GM12865 (cell line): ENCODE data around the gene CUX1.

Source experiments
- DNase-seq: peaks from one replicate; pipeline ENCODE4 v3.0.0; 2010; ENCODE audit warnings: low read depth
- H3K4me3 ChIP-seq: 2 replicates; pipeline ENCODE4 v1.5.1; 2011; ENCODE audit warnings: mild to moderate bottlenecking, low read depth, low read length, control low read depth
- TF ChIP-seq, protein P1 (sequence below): IDR thresholded peaks from 2 replicates; pipeline ENCODE4 v1.5.1; 2011; ENCODE audit warnings: low read length, control low read depth, low read depth, inconsistent platforms; ENCODE audit not compliant: insufficient read depth; ENCODE audit errors: missing control alignments

The CUX1 gene

DNA sequence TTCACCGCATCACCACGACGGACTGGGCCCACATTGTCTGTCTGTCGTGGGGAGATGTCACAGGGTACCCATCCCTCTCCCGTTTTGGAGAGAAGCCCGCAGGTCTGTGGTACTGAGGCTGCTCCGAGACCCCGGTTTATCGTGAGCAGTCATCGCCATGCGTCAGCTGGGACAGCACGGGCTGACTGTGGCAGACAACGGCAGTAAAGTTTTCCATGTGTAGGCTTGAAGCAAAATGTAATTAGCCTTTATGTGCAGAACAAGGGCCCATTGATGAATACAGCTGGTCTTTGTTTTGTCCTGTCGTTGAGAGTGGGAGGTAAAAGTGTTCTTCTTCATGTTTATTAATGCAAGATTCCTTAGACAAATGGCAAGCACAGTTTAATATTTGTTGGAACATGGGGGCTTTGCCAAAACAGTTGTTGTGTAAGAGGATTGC lies 301.8 kb downstream of the CUX1 start:
- H3K4me3 ChIP-seq, result no peak overlapping the region
- TF ChIP-seq, protein P1, sequence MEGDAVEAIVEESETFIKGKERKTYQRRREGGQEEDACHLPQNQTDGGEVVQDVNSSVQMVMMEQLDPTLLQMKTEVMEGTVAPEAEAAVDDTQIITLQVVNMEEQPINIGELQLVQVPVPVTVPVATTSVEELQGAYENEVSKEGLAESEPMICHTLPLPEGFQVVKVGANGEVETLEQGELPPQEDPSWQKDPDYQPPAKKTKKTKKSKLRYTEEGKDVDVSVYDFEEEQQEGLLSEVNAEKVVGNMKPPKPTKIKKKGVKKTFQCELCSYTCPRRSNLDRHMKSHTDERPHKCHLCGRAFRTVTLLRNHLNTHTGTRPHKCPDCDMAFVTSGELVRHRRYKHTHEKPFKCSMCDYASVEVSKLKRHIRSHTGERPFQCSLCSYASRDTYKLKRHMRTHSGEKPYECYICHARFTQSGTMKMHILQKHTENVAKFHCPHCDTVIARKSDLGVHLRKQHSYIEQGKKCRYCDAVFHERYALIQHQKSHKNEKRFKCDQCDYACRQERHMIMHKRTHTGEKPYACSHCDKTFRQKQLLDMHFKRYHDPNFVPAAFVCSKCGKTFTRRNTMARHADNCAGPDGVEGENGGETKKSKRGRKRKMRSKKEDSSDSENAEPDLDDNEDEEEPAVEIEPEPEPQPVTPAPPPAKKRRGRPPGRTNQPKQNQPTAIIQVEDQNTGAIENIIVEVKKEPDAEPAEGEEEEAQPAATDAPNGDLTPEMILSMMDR, result no peak
- DNase-seq, result no peak

DNA sequence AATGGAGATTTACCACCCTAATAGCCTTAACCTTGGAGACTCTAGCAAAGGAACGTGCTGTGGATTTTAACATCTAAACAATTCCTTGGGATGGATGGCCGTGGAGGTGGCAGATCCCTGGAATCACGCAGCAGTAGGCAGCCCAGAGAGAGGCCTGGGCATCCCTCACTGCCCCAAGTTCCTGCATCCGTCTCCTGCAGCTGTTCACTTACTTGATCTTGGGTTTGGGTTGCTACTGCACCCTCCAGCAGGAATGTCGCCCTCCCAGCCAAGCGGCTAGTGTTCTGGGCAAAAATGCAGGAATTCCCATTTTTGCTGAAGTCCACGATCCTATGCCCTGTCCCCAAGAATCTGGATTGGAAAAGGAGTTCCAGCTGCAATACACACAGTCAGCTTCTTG lies 302.5 kb downstream of the CUX1 start:
- no peak for DNase-seq
- H3K4me3 ChIP-seq, result no peak overlapping the region
- TF ChIP-seq, protein P1, result no peak

DNA sequence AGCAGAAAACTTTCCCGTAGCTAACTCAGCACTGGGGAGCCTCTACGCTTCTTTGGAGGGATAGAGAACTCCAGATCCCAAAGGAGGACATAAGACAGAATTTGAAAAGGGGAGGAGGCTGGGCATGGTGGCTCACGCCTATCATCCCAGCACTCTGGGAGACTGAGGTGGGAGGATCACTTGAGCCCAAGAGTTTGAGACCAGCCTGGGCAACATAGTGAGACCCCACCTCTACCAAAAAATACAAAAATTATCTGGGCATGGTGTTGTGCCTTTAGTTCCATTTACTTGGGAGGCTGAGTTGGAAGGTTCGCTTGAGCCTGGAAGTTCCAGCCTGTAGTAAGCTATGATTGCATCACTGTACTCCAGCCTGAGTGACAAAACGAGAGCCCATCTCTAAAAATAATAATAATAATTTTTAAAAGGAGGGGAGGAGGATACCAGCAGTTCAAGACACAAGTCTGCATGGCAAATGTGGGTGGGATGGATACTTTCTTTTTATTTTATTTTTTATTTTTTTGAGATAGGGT lies 303.3 kb downstream of the CUX1 start:
- DNase-seq, result no peak
- TF ChIP-seq, protein P1, result no peak
- no peak overlapping the region for H3K4me3 ChIP-seq

DNA sequence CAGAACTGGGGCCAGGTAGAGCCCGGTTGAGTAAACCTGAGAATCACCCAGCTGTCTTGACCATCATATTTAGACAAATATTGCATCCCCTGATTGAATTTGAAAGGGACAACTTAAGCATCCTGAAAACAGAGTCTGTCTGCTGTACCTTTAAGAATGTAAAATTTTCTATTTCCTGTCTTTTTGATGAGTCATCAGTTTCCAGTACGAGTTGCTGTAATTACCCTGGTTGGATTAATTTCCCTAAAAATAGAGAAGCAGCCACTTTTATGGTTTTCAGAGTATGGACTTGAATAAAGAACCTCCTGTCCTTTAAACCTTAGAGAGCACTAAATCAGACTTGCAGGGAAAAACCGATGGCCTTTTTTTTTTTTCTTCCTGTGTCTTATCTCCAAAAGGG lies 304.6 kb downstream of the CUX1 start:
- TF ChIP-seq, protein P1, result no peak
- no peak overlapping the region for H3K4me3 ChIP-seq
- DNase-seq, result peak; percentile 66

DNA sequence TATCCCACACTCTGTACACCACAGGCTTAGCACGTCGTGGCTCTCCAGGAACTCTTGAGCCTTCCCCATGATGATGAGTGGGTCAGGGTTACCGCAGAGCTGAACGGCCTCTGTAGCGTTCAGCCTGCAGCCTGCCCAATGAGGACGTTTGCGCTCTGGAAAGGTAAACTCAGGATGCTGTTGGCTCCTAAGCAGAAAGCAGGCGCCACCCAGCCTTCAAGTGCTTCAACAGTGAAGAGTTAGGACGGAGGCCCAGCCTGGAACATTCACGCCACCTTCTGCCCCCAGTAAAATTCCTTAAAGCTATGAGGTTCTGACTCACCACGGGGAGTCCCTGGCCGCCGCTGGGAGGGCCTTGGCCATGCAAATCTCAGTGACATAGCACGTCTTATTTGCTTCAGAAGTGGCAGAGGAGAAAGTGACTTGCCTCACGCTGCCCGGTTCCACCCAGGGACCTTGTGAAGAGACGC lies 307.7 kb downstream of the CUX1 start:
- no peak overlapping the region for H3K4me3 ChIP-seq
- DNase-seq, result peak; percentile 82

DNA sequence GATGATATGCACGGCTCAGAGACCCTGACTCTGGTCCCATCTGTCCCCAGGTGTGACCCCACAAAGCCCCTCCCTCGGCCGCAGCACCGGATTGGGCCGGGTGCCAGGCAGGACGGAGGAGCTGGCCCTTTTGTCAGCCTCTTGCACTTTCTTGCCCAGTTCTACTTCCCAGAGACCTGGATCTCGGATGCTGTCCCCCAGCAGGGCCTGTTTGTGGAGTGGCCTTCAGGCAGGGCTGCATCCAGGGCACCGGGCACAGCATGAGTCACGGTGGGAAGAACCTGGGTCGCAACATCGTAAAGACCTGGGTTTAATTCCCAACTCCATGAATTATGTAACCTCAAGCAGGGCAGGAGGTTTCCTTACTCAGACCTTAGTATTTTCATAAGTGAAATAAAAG lies 310.9 kb downstream of the CUX1 start:
- no peak for DNase-seq
- TF ChIP-seq, protein P1, result no peak
- no peak overlapping the region for H3K4me3 ChIP-seq

More for the DNA sequence above, 307.7 kb downstream of the CUX1 start:
- TF ChIP-seq, protein P1, result no peak
